ENCODE measurements around the gene C1QB.
"Not testable (repeated sequence)": the region's sequence is repeated elsewhere in the genome, so short reads cannot be mapped to it uniquely, and the experiment has no call there.

Gene C1QB

DNA sequence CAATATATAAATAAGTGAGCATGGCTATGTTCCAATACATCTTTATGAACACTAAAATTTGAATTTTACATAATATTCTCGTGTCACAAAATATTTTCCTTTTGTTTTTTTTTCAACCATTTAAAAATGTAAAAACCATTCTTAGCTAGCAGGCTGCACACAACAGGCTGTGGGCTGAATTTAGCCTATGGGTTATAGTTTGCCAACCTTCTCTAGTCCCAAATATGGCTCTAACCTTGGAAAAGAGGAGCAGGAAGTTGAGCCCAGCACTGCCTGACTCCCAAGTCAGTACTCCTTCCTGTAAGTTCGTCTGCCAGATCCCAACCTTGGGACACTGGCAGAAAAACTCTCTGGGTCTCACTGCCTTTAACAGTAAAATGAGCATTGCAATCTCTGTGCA lies 13.4 kb downstream of the C1QB start:
- no peak for DNase-seq (ENCODE audit: low read depth)

DNA sequence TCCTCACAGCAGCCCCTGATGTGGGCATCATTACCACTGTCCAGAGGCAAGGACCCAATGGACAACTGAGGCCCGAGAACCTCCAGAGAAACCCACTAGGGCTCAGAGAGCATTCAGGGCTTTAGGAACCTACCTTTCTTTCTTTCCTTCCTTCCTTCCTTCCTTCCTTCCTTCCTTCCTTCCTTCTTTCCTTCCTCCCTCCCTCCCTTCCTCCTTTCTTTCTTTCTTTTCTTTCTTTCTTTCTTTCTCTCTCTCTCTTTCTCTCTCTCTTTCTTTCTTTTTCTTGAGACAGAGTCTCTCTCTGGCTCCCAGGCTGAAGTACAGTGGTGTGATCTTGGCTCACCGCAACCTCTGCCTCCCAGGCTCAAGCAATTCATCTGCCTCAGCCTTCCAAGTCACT lies 15.8 kb downstream of the C1QB start:
- DNase-seq (ENCODE audit: low read depth), result not testable (repeated sequence)

DNA sequence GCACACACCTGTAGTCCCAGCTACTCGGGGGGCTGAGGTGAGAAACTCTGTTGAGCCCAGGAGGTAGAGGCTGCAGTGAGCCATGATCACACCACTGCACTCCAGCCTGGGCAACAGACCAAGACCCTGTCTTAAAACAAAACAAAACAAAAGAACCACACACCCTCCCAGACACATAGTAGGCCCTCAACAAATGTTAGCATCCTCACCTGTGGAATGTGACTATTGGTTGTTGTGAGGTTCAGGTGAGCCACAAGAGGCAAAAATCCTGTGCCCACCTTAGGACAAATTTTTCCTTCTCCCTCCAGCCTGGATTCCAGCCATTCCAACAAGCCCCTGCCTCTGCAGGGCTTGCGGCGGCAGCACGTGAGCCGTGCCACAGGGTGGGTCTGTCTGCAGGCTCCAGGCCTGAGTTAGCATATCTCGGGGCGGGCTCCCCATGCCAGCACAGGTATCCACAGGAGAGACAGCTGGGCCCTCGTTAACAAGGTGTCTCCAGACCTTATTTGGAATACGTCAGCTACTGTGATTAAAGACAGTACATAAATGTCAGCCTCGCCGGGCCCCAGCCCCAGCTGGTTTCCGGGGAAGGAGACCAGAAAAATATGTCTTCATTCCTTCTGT lies 17.4 kb downstream of the C1QB start:
- DNase-seq (ENCODE audit: low read depth), result no peak

GRCh38 chr1:22671999-22672398 lies 19.0 kb downstream of the C1QB start:
- no peak for DNase-seq (ENCODE audit: low read depth)

DNA sequence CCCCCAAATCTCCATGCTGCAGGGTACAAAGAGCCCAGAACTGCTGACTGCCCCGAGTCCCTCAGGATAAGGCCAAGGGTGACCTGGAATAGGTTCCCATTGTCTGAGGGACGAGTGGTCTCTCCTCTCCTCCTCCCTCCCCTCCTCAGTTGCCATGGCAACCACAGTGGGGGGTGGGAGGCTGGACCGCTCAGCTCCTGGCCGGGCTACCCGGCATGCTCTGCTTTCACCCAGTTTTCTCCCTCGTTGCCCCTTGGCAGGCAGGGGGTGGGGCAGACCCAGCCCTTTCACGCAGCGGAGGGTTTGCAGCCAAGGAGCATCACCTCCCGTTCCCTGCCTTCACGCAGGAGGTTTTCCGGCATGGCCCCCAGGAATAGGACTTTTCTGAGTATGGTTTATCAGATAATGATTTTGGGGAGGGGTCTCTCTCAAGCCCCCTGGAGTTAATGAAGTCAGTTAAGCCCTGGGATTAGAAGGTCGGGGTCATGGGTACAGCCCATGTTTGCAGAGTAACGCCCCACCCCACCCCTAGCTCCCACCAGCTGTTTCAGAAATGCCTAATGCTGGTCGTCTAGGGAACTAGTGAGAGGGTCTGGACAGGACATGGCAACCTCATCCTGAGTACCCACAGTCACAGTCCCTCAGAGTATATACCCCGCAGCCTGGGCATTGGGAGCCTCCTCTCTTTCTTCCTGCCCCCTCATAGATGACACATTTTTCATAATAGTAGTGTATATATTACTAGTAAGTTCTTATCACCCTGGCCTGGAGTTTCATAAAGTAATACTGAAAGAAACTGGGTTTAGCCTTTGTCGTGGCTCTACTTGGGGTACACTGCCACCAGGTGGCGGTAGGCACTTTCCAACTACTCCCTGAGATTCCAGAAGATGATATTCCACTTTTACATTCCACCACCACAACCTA lies 20.7 kb downstream of the C1QB start:
- DNase-seq (ENCODE audit: low read depth), result no peak

GRCh38 chr1:22674410-22674749 lies 21.3 kb downstream of the C1QB start:
- no peak for DNase-seq (ENCODE audit: low read depth)

- not testable (repeated sequence) for DNase-seq (ENCODE audit: low read depth)
These were observed 23.1 kb downstream of the C1QB start for GRCh38 chr1:22676151-22676550.

DNA sequence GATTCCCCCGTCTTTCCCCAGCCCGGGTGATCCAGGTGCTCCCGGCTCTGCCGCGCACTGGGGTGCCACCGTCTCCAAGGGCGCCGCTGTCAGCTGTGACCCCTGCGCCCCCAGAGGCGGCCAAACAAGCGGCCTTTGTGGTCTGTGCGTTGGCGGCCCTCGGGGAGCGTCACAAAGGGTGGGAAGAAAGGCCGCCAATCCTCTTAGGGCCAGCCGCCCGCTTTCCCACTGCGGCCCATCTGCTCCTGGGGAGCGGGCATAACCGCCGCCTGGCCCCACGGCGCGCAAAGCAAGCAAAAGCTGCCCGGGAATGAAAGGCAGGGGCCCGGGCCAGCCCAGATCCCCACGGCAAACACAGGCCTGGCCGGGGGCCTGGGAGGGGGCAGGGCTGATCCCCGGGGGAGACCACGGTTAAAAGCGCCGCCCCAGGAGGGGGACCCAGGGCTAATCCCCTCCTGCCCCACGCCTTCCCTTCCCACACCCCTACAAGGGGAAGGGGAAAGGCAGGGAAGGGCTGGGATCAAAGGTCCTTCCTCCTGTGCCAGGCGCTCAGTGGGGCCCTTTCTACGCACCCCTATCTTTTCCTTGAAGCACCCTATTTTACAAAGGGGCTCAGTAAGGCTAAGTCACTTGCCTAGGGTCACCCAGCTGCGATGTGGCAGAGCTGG lies 24.0 kb downstream of the C1QB start:
- DNase-seq (ENCODE audit: low read depth), result no peak

DNA sequence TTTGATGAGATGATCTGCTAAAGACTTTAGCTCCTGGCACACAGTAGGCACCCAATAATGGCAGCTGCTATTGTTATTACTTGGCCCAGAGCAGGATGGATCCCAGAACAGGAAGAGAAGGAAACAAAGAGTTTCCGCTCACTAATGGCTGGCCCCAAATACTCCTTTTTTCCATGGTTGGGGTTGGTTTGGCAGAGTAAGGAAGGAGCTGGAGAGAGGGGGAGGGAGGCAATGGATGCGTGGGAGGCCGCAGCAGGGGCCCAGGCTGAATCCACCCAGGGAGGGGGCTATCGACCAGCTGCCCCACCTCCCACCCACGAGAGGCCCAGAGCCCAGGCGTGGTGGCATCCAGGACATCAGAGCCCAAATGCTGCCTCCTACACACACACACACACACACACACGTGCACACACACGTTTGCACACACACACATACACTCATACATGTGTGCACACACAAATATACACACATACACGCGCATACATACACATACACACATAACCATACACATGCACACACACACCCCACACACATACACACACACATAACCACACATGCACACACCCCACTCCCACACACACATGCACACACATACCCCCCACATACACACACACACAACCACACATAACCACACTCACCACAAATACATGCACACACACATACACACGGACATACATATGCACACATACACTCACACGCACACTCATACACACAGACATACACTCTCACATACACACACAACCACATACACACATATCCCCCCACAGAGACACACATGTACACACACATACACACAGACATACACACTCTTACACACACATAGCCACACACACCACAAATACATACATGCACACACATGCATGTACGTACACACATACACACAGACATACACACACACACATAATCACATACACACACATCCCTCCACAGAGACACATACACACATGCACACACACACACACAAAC lies 25.2 kb downstream of the C1QB start:
- DNase-seq (ENCODE audit: low read depth), result no peak

DNA sequence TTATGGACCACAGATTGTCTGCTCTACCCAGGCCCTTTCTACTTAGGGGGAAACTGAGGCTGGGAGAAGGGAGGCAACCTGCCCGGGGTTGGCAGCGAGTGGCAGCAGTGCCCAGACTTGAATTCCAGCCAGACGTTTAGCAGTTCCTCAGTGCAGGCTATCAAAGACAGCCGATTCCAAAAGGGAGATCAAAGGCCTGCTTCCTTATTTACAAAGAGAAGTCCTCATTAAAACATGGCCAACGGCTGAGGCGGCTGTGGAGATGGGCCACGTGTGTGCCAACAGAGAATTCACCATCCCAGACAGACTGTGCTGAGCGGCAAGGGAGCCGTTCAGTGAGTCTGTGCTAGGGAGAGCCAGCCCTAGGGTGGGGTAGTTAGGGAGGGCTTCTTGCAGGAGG lies 27.7 kb downstream of the C1QB start:
- DNase-seq (ENCODE audit: low read depth), result no peak

DNA sequence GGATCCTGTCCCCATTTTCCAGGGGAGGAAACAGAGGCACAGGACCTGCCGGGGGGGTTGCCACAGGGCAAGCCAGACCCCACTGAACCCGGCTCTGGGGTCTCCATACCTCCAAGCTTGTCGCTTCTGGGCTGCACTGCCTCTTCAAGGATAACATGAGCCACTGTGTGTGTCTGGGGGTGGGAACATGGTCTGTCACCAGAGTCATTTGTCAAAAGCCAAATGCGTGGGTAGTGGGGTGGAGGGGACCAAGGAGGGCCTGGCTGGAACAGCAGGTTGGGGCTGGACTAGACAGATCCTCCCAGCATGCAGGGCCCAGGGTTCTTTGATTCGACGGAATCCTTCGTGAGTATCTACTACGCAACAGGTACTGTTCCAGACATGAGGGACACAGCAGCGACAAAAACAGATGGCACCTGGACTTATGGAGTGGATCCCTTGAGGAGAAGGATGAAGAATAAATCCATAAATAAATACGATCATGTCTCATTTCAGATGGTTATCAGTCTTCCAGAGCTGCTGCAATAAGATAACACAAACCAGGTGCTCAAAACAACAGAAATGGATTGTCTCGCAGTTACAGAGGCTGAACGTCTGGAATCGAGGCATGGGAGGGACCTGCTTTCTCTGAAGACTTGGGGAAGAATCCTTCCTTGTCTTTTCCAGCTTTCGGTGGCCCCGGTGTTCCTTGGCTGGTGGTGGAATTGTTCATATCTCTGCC lies 28.7 kb downstream of the C1QB start:
- DNase-seq (ENCODE audit: low read depth), result no peak

GRCh38 chr1:22683547-22683946 lies 30.5 kb downstream of the C1QB start:
- DNase-seq (ENCODE audit: low read depth), result no peak

DNA sequence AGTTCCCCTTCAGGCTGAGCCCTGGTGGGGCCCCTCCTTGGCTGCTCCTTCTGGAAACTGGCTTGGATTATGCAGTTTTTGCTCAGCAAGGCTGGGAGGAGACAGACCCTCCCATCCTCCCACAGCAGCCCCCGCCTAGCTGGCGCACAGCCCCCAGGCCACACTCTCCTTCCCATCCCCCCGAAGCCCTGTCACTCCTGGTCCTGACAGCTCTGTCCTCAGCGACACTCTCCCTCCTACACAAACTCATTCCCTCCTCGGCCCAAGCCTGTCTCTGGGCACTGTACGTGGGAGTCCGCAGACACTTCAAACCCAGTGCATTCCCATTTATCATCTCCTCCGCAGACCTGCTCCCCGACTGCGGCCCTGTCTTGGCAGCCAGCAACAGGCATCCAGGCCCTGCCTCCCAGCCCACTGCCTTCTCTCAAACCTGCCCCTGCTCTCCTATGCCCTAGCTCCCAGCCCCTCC lies 32.6 kb downstream of the C1QB start:
- DNase-seq (ENCODE audit: low read depth), result no peak

GRCh38 chr1:22687191-22687590 lies 34.2 kb downstream of the C1QB start:
- no peak for DNase-seq (ENCODE audit: low read depth)

- DNase-seq (ENCODE audit: low read depth), result no peak
These were observed 35.4 kb downstream of the C1QB start for GRCh38 chr1:22688466-22688865.

DNA sequence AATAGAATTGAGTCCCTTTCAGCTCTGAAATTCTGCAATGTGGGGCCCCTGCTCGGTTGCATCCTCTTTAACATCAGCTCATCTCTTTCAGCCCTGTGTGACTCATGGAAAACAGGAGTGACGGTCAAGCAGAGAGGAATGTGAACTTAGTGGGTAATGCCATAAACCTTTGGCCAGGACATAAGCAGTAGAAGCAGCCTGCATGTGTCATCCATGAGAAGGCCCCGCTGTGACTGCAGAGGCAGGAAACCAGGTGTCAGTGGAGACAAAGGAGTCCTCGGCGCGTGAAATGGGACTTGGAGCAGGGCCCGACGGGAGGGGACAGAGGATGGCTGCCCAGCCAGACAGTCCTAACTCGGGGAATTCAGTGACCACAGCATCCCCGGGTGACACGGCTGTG lies 36.5 kb downstream of the C1QB start:
- no peak for DNase-seq (ENCODE audit: low read depth)

GRCh38 chr1:22691031-22691753 lies 38.2 kb downstream of the C1QB start:
- DNase-seq (ENCODE audit: low read depth), result no peak

GRCh38 chr1:22694172-22694571 lies 41.1 kb downstream of the C1QB start:
- DNase-seq (ENCODE audit: low read depth), result no peak

DNA sequence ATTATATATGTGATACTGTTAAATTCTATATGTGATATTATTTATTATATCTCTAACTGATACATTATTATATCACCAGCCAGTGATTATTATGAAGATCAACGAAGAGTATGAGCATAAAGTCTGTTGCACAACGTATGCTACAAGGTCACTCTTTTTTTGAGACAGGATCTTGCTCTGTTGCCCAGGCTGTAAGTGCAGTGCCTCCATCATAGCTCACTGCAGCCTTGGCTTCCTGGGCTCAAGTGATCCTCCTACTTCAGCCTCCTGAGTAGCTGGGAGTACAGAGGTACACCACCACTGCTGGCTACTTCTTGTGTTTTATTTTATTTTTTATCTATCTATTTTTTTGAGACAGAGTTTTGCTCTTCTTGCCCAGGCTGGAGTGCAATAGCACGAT lies 43.6 kb downstream of the C1QB start:
- no peak for DNase-seq (ENCODE audit: low read depth)

DNA sequence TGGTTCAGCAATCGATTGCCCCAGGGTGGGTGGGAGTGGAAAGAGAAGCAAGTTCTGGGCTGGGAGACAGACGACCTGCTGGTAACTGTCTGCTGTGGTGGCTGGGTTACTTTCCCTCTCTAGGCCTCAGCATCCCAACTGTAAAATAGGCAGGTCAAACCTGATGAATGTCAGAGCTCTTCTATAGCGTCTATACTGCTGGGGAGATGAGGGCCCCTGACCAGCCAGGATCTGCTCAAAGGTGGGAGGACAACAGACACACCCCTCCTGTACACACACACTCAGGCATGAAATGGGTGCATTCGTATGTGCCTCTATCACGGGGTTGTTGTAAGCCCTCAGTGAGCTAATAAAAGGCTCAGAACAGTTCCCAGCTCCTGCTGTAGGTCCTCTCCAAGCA lies 44.9 kb downstream of the C1QB start:
- DNase-seq (ENCODE audit: low read depth), result no peak

All from stimulated activated CD8-positive, alpha-beta memory T cell treated with anti-CD3 and anti-CD28 coated beads, Interleukin-4, amount 100 ng/mL, for 24 hours (primary cell).